ENCODE results near the gene CABP5. TPM values are rescaled to one million over a fixed set of nuclear protein-coding genes. Genes with fewer than 3 reads are reported as not detected.

Gene CABP5
- total and polyA plus RNA-seq, 12 donors, result not detected

DNA sequence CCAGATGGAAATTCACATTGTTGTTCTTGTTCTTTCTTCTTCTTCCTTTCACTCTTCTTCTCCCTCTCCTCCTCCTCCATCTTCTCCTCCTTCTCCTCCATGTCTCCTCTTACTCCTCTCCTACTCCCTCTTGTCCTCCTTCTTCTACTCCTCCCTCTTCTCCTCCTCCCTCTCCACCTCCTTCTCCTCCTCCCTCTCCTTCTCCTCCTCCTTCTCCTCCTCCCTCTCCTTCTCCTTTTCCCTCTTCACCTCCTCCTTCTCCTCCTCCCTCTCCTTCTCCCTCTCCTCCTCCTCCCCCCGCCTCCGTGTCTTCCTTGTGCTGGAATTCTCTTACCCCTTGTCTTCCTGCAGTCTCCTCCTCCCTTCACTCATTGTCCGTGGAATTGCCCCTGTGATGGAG is 18.4 kb downstream of the CABP5 start:
- Histone ChIP-seq H3K4me3 (no peak overlapping the region), H3K27ac (no peak overlapping the region), H3K36me3 (no peaks in the 10 kb centered on the region), H3K27me3 (peaks cover 0 to 32% (median 12%) of the 10 kb centered on the region in 7 donors), H3K9me3 (no peaks in the 10 kb centered on the region), H3K4me1 (no peaks in the 10 kb centered on the region)
- DNase-seq, result no peak
- ATAC-seq, result no peak
- no peak for TF ChIP-seq CTCF (IDR thresholded peaks at IDR 0.05)
- 70 to 72% methylated on average over 3 of the region's 3 CpGs for WGBS, 2 donors
- intact Hi-C loops (cut with DNase I), result no loop called here

DNA sequence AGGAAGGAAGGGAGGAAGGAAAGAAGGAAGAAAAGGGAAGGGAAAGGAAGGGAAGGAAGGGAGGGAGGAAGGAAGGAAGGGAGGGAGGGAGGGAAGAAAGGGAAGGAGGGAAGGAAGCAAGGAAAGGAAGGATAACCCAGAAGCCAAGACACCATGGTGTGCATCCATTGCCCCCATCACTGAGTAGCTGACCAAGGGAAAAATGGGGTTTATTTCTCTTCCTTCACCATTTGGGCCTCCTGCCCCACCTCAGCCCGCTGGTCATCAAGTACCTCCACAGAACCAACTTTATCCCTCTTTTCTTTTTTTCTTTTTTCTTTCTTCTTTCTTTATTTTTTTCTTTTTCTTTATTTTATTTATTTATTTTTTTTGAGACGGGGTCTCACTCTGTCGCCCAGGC is 20.4 kb downstream of the CABP5 start:
- intact Hi-C loops (cut with DNase I), result no loop called here
- H3K4me1 ChIP-seq, result no peaks in the 10 kb centered on the region
- H3K36me3 ChIP-seq, result no peaks in the 10 kb centered on the region
- H3K27ac ChIP-seq, result no peak overlapping the region
- DNase-seq (no peak), ATAC-seq (no peak)
- TF ChIP-seq CTCF (IDR thresholded peaks at IDR 0.05), result no peak
- WGBS, 2 donors, result 92 to 93% methylated on average over 3 of the region's 3 CpGs
- H3K9me3 ChIP-seq, result no peaks in the 10 kb centered on the region
- no peak overlapping the region for H3K4me3 ChIP-seq
- peaks cover 0 to 22% (median 9%) of the 10 kb centered on the region in 7 donors for H3K27me3 ChIP-seq

DNA sequence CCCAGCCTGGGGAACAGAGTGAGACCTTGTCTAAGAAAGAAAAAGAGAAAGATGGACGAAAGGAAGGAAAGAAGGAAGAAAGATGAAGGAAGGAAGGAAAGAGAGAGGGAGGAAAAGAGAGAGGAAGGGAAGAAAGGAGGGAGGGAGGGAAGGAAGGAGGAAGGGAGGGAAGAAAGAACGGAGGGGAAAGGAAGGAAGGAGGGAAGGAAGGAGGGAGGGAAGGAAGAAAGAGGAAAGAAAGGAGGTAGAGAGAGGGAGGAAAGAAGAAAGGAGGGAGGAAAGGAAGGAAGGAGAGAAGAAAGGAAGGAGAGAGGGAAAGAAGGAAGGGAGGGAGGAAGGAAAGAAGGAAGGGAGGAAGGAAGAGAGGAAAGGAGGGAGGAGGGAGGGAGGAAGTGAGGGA is 20.9 kb downstream of the CABP5 start:
- Histone ChIP-seq H3K36me3 (no peaks in the 10 kb centered on the region), H3K27me3 (peaks cover 0 to 27% (median 9%) of the 10 kb centered on the region in 7 donors), H3K4me1 (no peaks in the 10 kb centered on the region), H3K9me3 (no peaks in the 10 kb centered on the region), H3K27ac (no peak overlapping the region), H3K4me3 (no peak overlapping the region)
- no peak for ATAC-seq
- TF ChIP-seq CTCF (IDR thresholded peaks at IDR 0.05), result no peak
- intact Hi-C loops (cut with DNase I), result no loop called here
- WGBS, 2 donors, result 53 to 54% methylated on average over 2 of the region's 2 CpGs
- DNase-seq, result no peak

DNA sequence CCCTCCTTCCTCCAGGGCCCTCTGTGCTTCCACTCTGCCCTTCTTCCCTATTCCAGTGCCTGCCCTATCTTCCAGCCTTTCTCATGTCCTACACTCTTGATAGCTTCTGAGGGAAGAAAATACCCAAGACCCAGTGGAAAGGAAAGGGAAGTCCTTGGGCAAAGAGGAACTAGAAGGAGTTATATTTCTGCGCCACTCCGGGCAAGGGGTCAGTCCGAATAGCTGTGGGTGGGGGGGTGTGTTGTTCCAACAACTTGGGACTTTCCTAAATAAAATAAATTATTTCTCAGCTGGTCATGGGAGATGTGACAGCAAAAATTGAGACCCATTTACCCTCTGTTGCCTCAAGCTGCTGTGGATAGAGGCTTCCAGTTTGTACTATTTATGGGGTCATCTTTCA is 23.2 kb downstream of the CABP5 start:
- intact Hi-C loops (cut with DNase I), result no loop called here
- H3K9me3 ChIP-seq, result no peaks in the 10 kb centered on the region
- 76 to 81% methylated on average over 3 of the region's 3 CpGs for WGBS, 2 donors
- H3K4me3 ChIP-seq, result no peak overlapping the region
- no peak overlapping the region for H3K27ac ChIP-seq
- no peaks in the 10 kb centered on the region for H3K4me1 ChIP-seq
- DNase-seq (no peak), ATAC-seq (no peak)
- H3K36me3 ChIP-seq, result no peaks in the 10 kb centered on the region
- peaks cover 0 to 34% (median 5%) of the 10 kb centered on the region in 7 donors for H3K27me3 ChIP-seq
- TF ChIP-seq CTCF (IDR thresholded peaks at IDR 0.05), result no peak
